ENCODE data around the gene SGMS1.

SGMS1 gene

GRCh38 chr10:50541317-50541716 is 82.4 kb downstream of the SGMS1 start (continued):
- TF ChIP-seq PATZ1 (CRISPR knock-in tag; IDR thresholded peaks at IDR 0.05; ENCODE audit: borderline replicate concordance) (no peak), ISL1 (CRISPR knock-in tag; IDR thresholded peaks at IDR 0.05) (no peak), ZFP3 (CRISPR knock-in tag; IDR thresholded peaks at IDR 0.05) (no peak), CSRNP3 (CRISPR knock-in tag; IDR thresholded peaks at IDR 0.05) (no peak), ZFP30 (CRISPR knock-in tag; IDR thresholded peaks at IDR 0.05) (no peak), ARNTL (CRISPR knock-in tag; IDR thresholded peaks at IDR 0.05; ENCODE audit: borderline replicate concordance, low read depth) (no peak)

GRCh38 chr10:50540826-50541122 is 83.0 kb downstream of the SGMS1 start:
- no peak for TF ChIP-seq BACH2 (CRISPR knock-in tag; IDR thresholded peaks at IDR 0.05; ENCODE audit: borderline replicate concordance)
- no peak for TF ChIP-seq PATZ1 (CRISPR knock-in tag; IDR thresholded peaks at IDR 0.05; ENCODE audit: borderline replicate concordance)
- no peak for TF ChIP-seq TOX (CRISPR knock-in tag; IDR thresholded peaks at IDR 0.05; ENCODE audit: borderline replicate concordance)
- no peak for TF ChIP-seq TCF4 (CRISPR knock-in tag; IDR thresholded peaks at IDR 0.05; ENCODE audit: borderline replicate concordance)
- TF ChIP-seq TSHZ2 (CRISPR knock-in tag; IDR thresholded peaks at IDR 0.05), result no peak
- no peak for TF ChIP-seq POU6F1 (CRISPR knock-in tag; IDR thresholded peaks at IDR 0.05; ENCODE audit: borderline replicate concordance, low read depth)
- TF ChIP-seq GLIS3 (CRISPR knock-in tag; IDR thresholded peaks at IDR 0.05), result no peak
- TF ChIP-seq PPARA (CRISPR knock-in tag; IDR thresholded peaks at IDR 0.05; ENCODE audit: borderline replicate concordance), result no peak
- TF ChIP-seq ESRRG (CRISPR knock-in tag; IDR thresholded peaks at IDR 0.05), result no peak
- TF ChIP-seq ISL1 (CRISPR knock-in tag; IDR thresholded peaks at IDR 0.05), result no peak
- no peak for ATAC-seq

GRCh38 chr10:50540069-50540825 is 83.5 kb downstream of the SGMS1 start:
- no peak for ATAC-seq
- TF ChIP-seq ISL1 (CRISPR knock-in tag; IDR thresholded peaks at IDR 0.05) (no peak), ZC3H10 (CRISPR knock-in tag; IDR thresholded peaks at IDR 0.05) (no peak), POU6F1 (CRISPR knock-in tag; IDR thresholded peaks at IDR 0.05; ENCODE audit: borderline replicate concordance, low read depth) (no peak), GLIS3 (CRISPR knock-in tag; IDR thresholded peaks at IDR 0.05) (no peak), TCF4 (CRISPR knock-in tag; IDR thresholded peaks at IDR 0.05; ENCODE audit: borderline replicate concordance) (no peak), SNAI2 (CRISPR knock-in tag; IDR thresholded peaks at IDR 0.05) (no peak), BACH2 (CRISPR knock-in tag; IDR thresholded peaks at IDR 0.05; ENCODE audit: borderline replicate concordance) (no peak), ZFP30 (CRISPR knock-in tag; IDR thresholded peaks at IDR 0.05) (no peak), CREB5 (CRISPR knock-in tag; IDR thresholded peaks at IDR 0.05; ENCODE audit: low read depth) (no peak), ZNF565 (CRISPR knock-in tag; conservative IDR thresholded peaks at IDR 0.05; ENCODE audit: low read depth) (no peak), CSDC2 (CRISPR knock-in tag; IDR thresholded peaks at IDR 0.05) (no peak), OSR1 (CRISPR knock-in tag; IDR thresholded peaks at IDR 0.05) (no peak), TOX (CRISPR knock-in tag; IDR thresholded peaks at IDR 0.05; ENCODE audit: borderline replicate concordance) (no peak), ZNF8 (CRISPR knock-in tag; IDR thresholded peaks at IDR 0.05) (no peak), PATZ1 (CRISPR knock-in tag; IDR thresholded peaks at IDR 0.05; ENCODE audit: borderline replicate concordance) (no peak), RARB (CRISPR knock-in tag; IDR thresholded peaks at IDR 0.05) (no peak), PPARA (CRISPR knock-in tag; IDR thresholded peaks at IDR 0.05; ENCODE audit: borderline replicate concordance) (no peak), ESRRG (CRISPR knock-in tag; IDR thresholded peaks at IDR 0.05) (no peak)

Data from SK-N-SH treated with all-trans-retinoic acid at 6 μM for 48 hours (cell line).